Hematopoietic multipotent progenitor cell treated with erythropoietin and hydrocortisone succinate and interleukin-3 and kit ligand, for 8 days (in vitro differentiated cells): ENCODE results near the gene FGF1.
"Not testable (repeated sequence)": the region's sequence is repeated elsewhere in the genome, so short reads cannot be mapped to it uniquely, and the experiment has no call there.

ENCODE experiments used
- DNase-seq: peaks from one replicate; pipeline ENCODE4 v3.0.0-alpha.2; 2015

FGF1 gene

GRCh38 chr5:142667831-142668230 lies 18.1 kb downstream of the FGF1 start:
- DNase-seq, result no peak

GRCh38 chr5:142664636-142665035 lies 21.3 kb downstream of the FGF1 start:
- no peak for DNase-seq

- DNase-seq, result no peak
Observed at GRCh38 chr5:142664067-142664466, 21.8 kb downstream of the FGF1 start.

- no peak for DNase-seq
Observed at GRCh38 chr5:142663246-142663645, 22.6 kb downstream of the FGF1 start.

- DNase-seq, result no peak
Observed at GRCh38 chr5:142661957-142662356, 23.9 kb downstream of the FGF1 start.

GRCh38 chr5:142661143-142661542 lies 24.7 kb downstream of the FGF1 start:
- DNase-seq, result no peak

GRCh38 chr5:142660731-142661130 lies 25.2 kb downstream of the FGF1 start:
- no peak for DNase-seq

GRCh38 chr5:142660196-142660595 lies 25.7 kb downstream of the FGF1 start:
- no peak for DNase-seq

GRCh38 chr5:142659405-142659804 lies 26.5 kb downstream of the FGF1 start:
- no peak for DNase-seq

GRCh38 chr5:142658278-142658677 lies 27.6 kb downstream of the FGF1 start:
- no peak for DNase-seq

GRCh38 chr5:142657446-142657845 lies 28.4 kb downstream of the FGF1 start:
- no peak for DNase-seq

GRCh38 chr5:142655339-142656267 lies 30.3 kb downstream of the FGF1 start:
- peak; percentile 51 for DNase-seq

GRCh38 chr5:142654578-142655058 lies 31.3 kb downstream of the FGF1 start:
- no peak for DNase-seq

- DNase-seq, result no peak
Observed at GRCh38 chr5:142653321-142653720, 32.6 kb downstream of the FGF1 start.

GRCh38 chr5:142652563-142652962 lies 33.3 kb downstream of the FGF1 start:
- no peak for DNase-seq

GRCh38 chr5:142650881-142651280 lies 35.0 kb downstream of the FGF1 start:
- DNase-seq, result no peak

GRCh38 chr5:142650060-142650459 lies 35.8 kb downstream of the FGF1 start:
- no peak for DNase-seq

- DNase-seq, result not testable (repeated sequence)
Observed at GRCh38 chr5:142648108-142648507, 37.8 kb downstream of the FGF1 start.

- DNase-seq, result no peak
Observed at GRCh38 chr5:142645456-142645855, 40.4 kb downstream of the FGF1 start.

- no peak for DNase-seq
Observed at GRCh38 chr5:142644640-142645361, 41.1 kb downstream of the FGF1 start.

- DNase-seq, result no peak
Observed at GRCh38 chr5:142644127-142644526, 41.8 kb downstream of the FGF1 start.

GRCh38 chr5:142643634-142644033 lies 42.3 kb downstream of the FGF1 start:
- DNase-seq, result no peak

- no peak for DNase-seq
Observed at GRCh38 chr5:142642427-142642826, 43.5 kb downstream of the FGF1 start.

- DNase-seq, result no peak
Observed at GRCh38 chr5:142641711-142642110, 44.2 kb downstream of the FGF1 start.
